Measurements from ENCODE around the gene SPATA33. TPM values are rescaled to one million over a fixed set of nuclear protein-coding genes. Genes with fewer than 3 reads are reported as not detected.

The SPATA33 gene
- total and polyA plus RNA-seq, 2 donors: 4.7 to 8.1 TPM

GRCh38 chr16:89709166-89709565 is 51.5 kb downstream of the SPATA33 start:
- 95% methylated on average over 10 of the region's 10 CpGs for WGBS
- H3K4me1 ChIP-seq (ENCODE audit: control insufficient read depth in 2 of 2, insufficient read depth in 2 of 2, low read length in 2 of 2): peaks cover 11 to 17% of the 10 kb centered on the region in 2 donors
- H3K27me3 ChIP-seq (ENCODE audit: control insufficient read depth in 2 of 2, insufficient read depth in 1 of 2, low read length in 1 of 2): peaks cover 0 to 14% of the 10 kb centered on the region in 2 donors

DNA sequence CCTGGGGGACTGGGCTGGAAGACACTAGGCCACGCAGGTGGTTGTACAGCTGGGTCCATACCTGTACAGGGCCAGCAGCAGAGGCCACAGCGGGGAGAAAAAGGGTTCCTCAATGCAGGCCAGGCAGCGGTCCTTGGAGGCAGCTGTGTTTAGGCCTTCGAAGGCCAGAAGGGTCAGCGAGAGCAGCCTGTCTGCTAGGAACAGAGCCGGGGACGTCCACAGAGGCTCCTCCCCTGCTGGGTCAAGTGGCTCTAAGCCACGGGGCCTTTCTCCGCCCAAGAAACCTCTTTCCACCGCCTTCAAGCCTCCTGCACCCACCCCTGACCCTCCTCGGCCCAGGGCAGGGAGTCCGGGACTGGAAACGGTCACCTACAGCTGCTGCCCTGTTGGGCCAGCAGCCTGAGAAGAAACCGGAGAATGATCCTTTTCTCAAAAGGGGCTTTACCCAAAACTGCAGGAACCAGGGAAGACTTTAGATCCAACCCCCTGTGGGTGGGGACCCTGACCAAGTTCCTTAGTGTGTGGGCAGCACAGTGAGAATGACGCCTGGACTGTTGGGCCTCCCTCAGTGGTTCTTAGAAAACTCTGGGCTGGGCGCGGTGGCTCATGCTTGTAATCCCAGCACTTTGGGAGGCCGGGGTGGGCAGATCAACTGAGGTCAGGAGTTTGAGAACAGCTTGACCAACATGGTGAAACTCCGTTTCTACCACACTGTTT is 52.2 kb downstream of the SPATA33 start:
- peaks cover 0 to 14% of the 10 kb centered on the region in 2 donors for H3K27me3 ChIP-seq (ENCODE audit: control insufficient read depth in 2 of 2, insufficient read depth in 1 of 2, low read length in 1 of 2)
- no peak overlapping the region for H3K4me3 ChIP-seq (ENCODE audit: low read length in 2 of 2)
- WGBS: 95% methylated on average over 19 of the region's 19 CpGs
- H3K36me3 ChIP-seq (ENCODE audit: control insufficient read depth in 2 of 2, insufficient read depth in 2 of 2, low read length in 1 of 2): no peaks in the 10 kb centered on the region
- peaks cover 11 to 17% of the 10 kb centered on the region in 2 donors for H3K4me1 ChIP-seq (ENCODE audit: control insufficient read depth in 2 of 2, insufficient read depth in 2 of 2, low read length in 2 of 2)
- no peak for DNase-seq (ENCODE audit: low read depth in 6 of 9, low spot score in 9 of 9)
- no peak overlapping the region for H3K27ac ChIP-seq (ENCODE audit: low read depth in 1 of 2, low read length in 1 of 2)
- no peaks in the 10 kb centered on the region for H3K9me3 ChIP-seq (ENCODE audit: control insufficient read depth in 2 of 2, insufficient read depth in 1 of 2, low read length in 1 of 2)

More at GRCh38 chr16:89709166-89709565, 51.5 kb downstream of the SPATA33 start:
- DNase-seq (ENCODE audit: low read depth in 6 of 9, low spot score in 9 of 9): no peak
- H3K27ac ChIP-seq (ENCODE audit: low read depth in 1 of 2, low read length in 1 of 2): no peak overlapping the region
- no peak overlapping the region for H3K4me3 ChIP-seq (ENCODE audit: low read length in 2 of 2)
- no peaks in the 10 kb centered on the region for H3K9me3 ChIP-seq (ENCODE audit: control insufficient read depth in 2 of 2, insufficient read depth in 1 of 2, low read length in 1 of 2)
- H3K36me3 ChIP-seq (ENCODE audit: control insufficient read depth in 2 of 2, insufficient read depth in 2 of 2, low read length in 1 of 2): no peaks in the 10 kb centered on the region

DNA sequence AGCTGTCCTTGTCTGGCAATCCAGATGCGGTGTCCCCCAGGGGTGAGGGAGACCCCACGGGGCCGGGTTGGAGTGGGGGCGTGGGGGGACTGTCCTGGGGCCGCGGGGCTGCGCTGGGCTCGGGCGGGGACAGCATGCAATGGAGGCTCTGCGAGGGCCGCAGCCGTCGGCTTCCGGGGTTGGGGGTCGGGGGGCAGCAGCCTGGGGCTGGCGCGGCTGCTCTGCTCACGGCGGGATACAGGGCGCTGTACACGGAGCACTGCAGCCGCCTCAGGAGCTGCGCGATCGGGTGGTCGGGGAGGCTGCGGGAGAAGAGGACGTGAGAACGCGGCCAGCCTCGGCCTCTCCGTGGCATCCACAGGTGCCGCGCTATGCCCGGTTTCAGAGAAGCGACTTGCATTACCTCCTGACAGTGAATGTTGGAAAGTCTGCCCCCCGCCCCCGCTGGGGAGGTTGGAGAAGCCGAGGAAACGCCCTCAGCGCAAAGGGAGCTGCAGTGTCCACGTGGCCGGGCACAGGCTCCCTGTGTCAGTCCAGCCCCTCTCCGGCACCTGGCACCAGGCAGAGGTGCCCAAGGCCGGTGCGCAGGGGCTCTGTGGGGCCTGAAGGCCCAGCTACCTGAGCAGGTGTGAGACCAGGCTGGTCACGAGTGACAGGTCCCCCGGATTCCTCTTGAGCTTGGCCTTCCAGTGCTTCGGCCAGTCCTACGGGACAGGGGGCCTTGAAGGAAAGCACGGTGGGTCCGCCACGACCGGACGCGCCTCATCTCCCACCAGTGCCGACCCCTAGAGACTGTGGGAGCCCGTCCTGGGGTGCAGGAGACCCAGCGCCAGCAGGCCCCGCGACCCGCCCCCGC is 53.3 kb downstream of the SPATA33 start:
- Histone ChIP-seq H3K27me3 (ENCODE audit: control insufficient read depth in 2 of 2, insufficient read depth in 1 of 2, low read length in 1 of 2) (peaks cover 0 to 14% of the 10 kb centered on the region in 2 donors), H3K4me3 (ENCODE audit: low read length in 2 of 2) (no peak overlapping the region), H3K36me3 (ENCODE audit: control insufficient read depth in 2 of 2, insufficient read depth in 2 of 2, low read length in 1 of 2) (no peaks in the 10 kb centered on the region), H3K4me1 (ENCODE audit: control insufficient read depth in 2 of 2, insufficient read depth in 2 of 2, low read length in 2 of 2) (peaks cover 11 to 17% of the 10 kb centered on the region in 2 donors), H3K9me3 (ENCODE audit: control insufficient read depth in 2 of 2, insufficient read depth in 1 of 2, low read length in 1 of 2) (no peaks in the 10 kb centered on the region), H3K27ac (ENCODE audit: low read depth in 1 of 2, low read length in 1 of 2) (no peak overlapping the region)
- DNase-seq (ENCODE audit: low read depth in 6 of 9, low spot score in 9 of 9): no peak
- 95% methylated on average over 63 of the region's 63 CpGs for WGBS

DNA sequence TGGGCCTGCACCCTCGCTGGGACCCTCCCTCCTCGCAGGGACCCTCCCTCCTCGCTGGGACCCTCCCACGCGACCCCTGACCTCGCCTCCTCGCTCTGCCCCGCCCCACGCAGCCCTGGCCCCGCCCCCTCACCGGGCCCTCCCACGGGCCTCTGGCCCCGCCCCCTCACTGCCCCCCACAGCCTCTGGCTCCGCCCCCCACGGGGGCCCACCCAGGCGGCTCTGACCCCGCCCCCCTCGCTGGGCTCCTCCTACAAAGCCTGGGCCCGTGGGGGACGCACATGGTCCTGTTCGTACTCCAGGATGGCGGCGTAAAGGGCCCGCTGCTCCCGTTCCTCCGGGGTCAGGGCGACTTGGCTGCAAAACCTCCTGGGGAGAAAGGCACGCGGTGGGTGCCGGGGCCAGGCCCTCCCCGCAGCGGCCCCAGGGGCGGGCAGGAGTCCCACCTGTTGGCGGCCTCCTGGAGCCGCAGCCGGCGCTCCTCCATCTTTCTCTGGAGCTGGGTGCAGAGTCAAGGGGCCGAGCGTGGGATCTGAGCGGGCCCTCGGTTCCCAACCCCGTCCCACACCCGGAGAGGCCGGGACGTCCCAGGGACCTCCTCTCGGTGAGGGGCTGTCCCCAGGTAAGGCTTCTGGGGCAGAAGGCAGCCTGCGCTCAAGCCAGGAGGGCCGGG is 54.1 kb downstream of the SPATA33 start:
- H3K4me1 ChIP-seq (ENCODE audit: control insufficient read depth in 2 of 2, insufficient read depth in 2 of 2, low read length in 2 of 2): peaks cover 9 to 11% of the 10 kb centered on the region in 2 donors
- H3K4me3 ChIP-seq (ENCODE audit: low read length in 2 of 2): peak overlapping the region; percentile 43 to 52
- peak overlapping the region in 1 of 2 donors; percentile 3 for H3K27ac ChIP-seq (ENCODE audit: low read depth in 1 of 2, low read length in 1 of 2)
- DNase-seq (ENCODE audit: low read depth in 6 of 9, low spot score in 9 of 9): peak in 5 of 9 donors; percentile 35 to 72 (median 57)
- WGBS: 3% methylated on average over 48 of the region's 48 CpGs
- H3K36me3 ChIP-seq (ENCODE audit: control insufficient read depth in 2 of 2, insufficient read depth in 2 of 2, low read length in 1 of 2): no peaks in the 10 kb centered on the region
- H3K9me3 ChIP-seq (ENCODE audit: control insufficient read depth in 2 of 2, insufficient read depth in 1 of 2, low read length in 1 of 2): no peaks in the 10 kb centered on the region
- peaks cover 0 to 14% of the 10 kb centered on the region in 2 donors for H3K27me3 ChIP-seq (ENCODE audit: control insufficient read depth in 2 of 2, insufficient read depth in 1 of 2, low read length in 1 of 2)

- Histone ChIP-seq H3K4me3 (ENCODE audit: low read length in 2 of 2) (peak overlapping the region; percentile 43 to 52), H3K27me3 (ENCODE audit: control insufficient read depth in 2 of 2, insufficient read depth in 1 of 2, low read length in 1 of 2) (peaks cover 0 to 14% of the 10 kb centered on the region in 2 donors), H3K36me3 (ENCODE audit: control insufficient read depth in 2 of 2, insufficient read depth in 2 of 2, low read length in 1 of 2) (no peaks in the 10 kb centered on the region), H3K27ac (ENCODE audit: low read depth in 1 of 2, low read length in 1 of 2) (no peak overlapping the region), H3K9me3 (ENCODE audit: control insufficient read depth in 2 of 2, insufficient read depth in 1 of 2, low read length in 1 of 2) (no peaks in the 10 kb centered on the region), H3K4me1 (ENCODE audit: control insufficient read depth in 2 of 2, insufficient read depth in 2 of 2, low read length in 2 of 2) (peaks cover 9 to 11% of the 10 kb centered on the region in 2 donors)
- WGBS: 20% methylated on average over 22 of the region's 22 CpGs
- no peak for DNase-seq (ENCODE audit: low read depth in 6 of 9, low spot score in 9 of 9)
These were observed 54.7 kb downstream of the SPATA33 start for GRCh38 chr16:89712274-89712781.

DNA sequence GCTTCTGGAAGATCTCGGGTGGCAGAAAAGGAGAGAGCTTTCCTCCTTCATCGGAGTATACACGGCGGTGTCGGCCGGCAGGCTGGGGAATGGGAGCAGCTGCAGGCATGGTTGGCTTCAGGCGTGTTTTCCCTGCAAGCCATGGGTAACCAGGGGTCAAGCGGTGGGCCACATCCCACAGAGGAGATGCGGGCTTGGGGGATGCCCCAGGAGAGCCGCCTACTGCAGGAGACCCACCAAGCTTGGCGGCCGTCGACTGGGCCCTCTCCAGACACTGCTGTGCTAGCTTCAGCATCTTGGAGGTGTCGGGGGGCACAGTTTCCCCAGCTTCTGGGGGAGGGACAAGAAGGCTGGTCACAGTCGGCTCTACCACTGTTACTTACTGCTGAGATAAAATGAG is 58.9 kb downstream of the SPATA33 start:
- no peak for DNase-seq (ENCODE audit: low read depth in 6 of 9, low spot score in 9 of 9)
- WGBS: 97% methylated on average over 15 of the region's 15 CpGs

GRCh38 chr16:89716916-89717687 is 59.5 kb downstream of the SPATA33 start:
- Histone ChIP-seq H3K27ac (ENCODE audit: low read depth in 1 of 2, low read length in 1 of 2) (no peak overlapping the region), H3K9me3 (ENCODE audit: control insufficient read depth in 2 of 2, insufficient read depth in 1 of 2, low read length in 1 of 2) (no peaks in the 10 kb centered on the region), H3K4me3 (ENCODE audit: low read length in 2 of 2) (no peak overlapping the region), H3K4me1 (ENCODE audit: control insufficient read depth in 2 of 2, insufficient read depth in 2 of 2, low read length in 2 of 2) (peaks cover 10 to 15% of the 10 kb centered on the region in 2 donors), H3K27me3 (ENCODE audit: control insufficient read depth in 2 of 2, insufficient read depth in 1 of 2, low read length in 1 of 2) (peaks cover 10 to 23% of the 10 kb centered on the region in 2 donors), H3K36me3 (ENCODE audit: control insufficient read depth in 2 of 2, insufficient read depth in 2 of 2, low read length in 1 of 2) (no peaks in the 10 kb centered on the region)
- DNase-seq (ENCODE audit: low read depth in 6 of 9, low spot score in 9 of 9): no peak
- 97% methylated on average over 29 of the region's 29 CpGs for WGBS

More for the DNA sequence above, 58.9 kb downstream of the SPATA33 start:
- H3K9me3 ChIP-seq (ENCODE audit: control insufficient read depth in 2 of 2, insufficient read depth in 1 of 2, low read length in 1 of 2): no peaks in the 10 kb centered on the region
- H3K4me1 ChIP-seq (ENCODE audit: control insufficient read depth in 2 of 2, insufficient read depth in 2 of 2, low read length in 2 of 2): peaks cover 14 to 19% of the 10 kb centered on the region in 2 donors
- peaks cover 10 to 27% of the 10 kb centered on the region in 2 donors for H3K27me3 ChIP-seq (ENCODE audit: control insufficient read depth in 2 of 2, insufficient read depth in 1 of 2, low read length in 1 of 2)
- H3K36me3 ChIP-seq (ENCODE audit: control insufficient read depth in 2 of 2, insufficient read depth in 2 of 2, low read length in 1 of 2): no peaks in the 10 kb centered on the region
- no peak overlapping the region for H3K27ac ChIP-seq (ENCODE audit: low read depth in 1 of 2, low read length in 1 of 2)
- no peak overlapping the region for H3K4me3 ChIP-seq (ENCODE audit: low read length in 2 of 2)

All from thymus (tissue), 11 donors.